IMR-90 (cell line): ENCODE results near the gene AGBL5. TPM values are rescaled to one million over a fixed set of nuclear protein-coding genes. Genes with fewer than 3 reads are reported as not detected.

Experiments
- ATAC-seq: fragments of 200-7000 bp; cut with Tn5 transposase; 2 replicates; pipeline ENCODE4 v1.9.1; 2020; ENCODE audit warnings: low read depth, mild to moderate bottlenecking, moderate library complexity
- BruUV-seq: library from RNA; stranded (reverse); fragments of 400-500 nt; replicated peaks from 2 replicates; lab custom pipeline; 2021; lab: Mats Ljungman, UMichigan
- CTCF ChIA-PET: fragments of 300-600 bp; formaldehyde crosslinking; extraction: SDS; loops from one replicate; lab custom pipeline; 2021; ENCODE audit warnings: antibody characterized with exemption; lab: Yijun Ruan, JAX
- POLR2A ChIA-PET: fragments of 300-600 bp; sonication (Branson Sonifier 250); formaldehyde crosslinking; loops from one replicate; lab custom pipeline; 2022; ENCODE audit warnings: antibody characterized with exemption; ENCODE audit not compliant: unreplicated experiment; lab: Charles Lee
- DNase-seq: peaks from one replicate; pipeline ENCODE4 v3.0.0; 2013
- H2AFZ ChIP-seq: replicated peaks from 2 replicates; pipeline ENCODE3; 2013; ENCODE audit warnings: low read length, mild to moderate bottlenecking; ENCODE audit not compliant: poor library complexity
- H2AK5ac ChIP-seq: 2 replicates; pipeline ENCODE4 v1.6.1; 2013; ENCODE audit warnings: low read depth, low read length, inconsistent platforms
- H2AK9ac ChIP-seq: replicated peaks from 2 replicates; pipeline ENCODE3; 2013; ENCODE audit warnings: mild to moderate bottlenecking, low read depth, low read length, moderate library complexity; ENCODE audit not compliant: poor library complexity
- H2BK120ac ChIP-seq: 2 replicates; pipeline ENCODE4 v1.6.1; 2013; ENCODE audit warnings: low read depth, low read length, inconsistent platforms
- H2BK15ac ChIP-seq: 3 replicates; pipeline ENCODE4 v1.6.1; 2013; ENCODE audit warnings: low read depth, low read length, inconsistent platforms
- H2BK20ac ChIP-seq: 2 replicates; pipeline ENCODE4 v1.6.1; 2013; ENCODE audit warnings: low read depth, mild to moderate bottlenecking, inconsistent platforms, low read length, moderate library complexity
- H2BK5ac ChIP-seq: 2 replicates; pipeline ENCODE4 v1.6.1; 2013; ENCODE audit warnings: mild to moderate bottlenecking, low read depth, low read length, inconsistent platforms; ENCODE audit not compliant: poor library complexity, severe bottlenecking
- H3K14ac ChIP-seq: replicated peaks from 2 replicates; pipeline ENCODE4 v1.6.1; 2013; ENCODE audit warnings: low read depth, low read length, inconsistent platforms
- H3K18ac ChIP-seq: 2 replicates; pipeline ENCODE4 v1.6.1; 2013; ENCODE audit warnings: low read depth, low read length, control low read depth
- H3K23ac ChIP-seq: 2 replicates; pipeline ENCODE4 v1.6.1; 2013; ENCODE audit warnings: low read depth, low read length, inconsistent platforms
- H3K27ac ChIP-seq: 2 replicates; pipeline ENCODE4 v1.5.1; 2013; ENCODE audit warnings: mild to moderate bottlenecking, control low read depth, low read length; ENCODE audit not compliant: insufficient read depth
- H3K27me3 ChIP-seq: 2 replicates; pipeline ENCODE4 v1.6.1; 2013; ENCODE audit warnings: low read length; ENCODE audit not compliant: control insufficient read depth, insufficient read depth
- H3K36me3 ChIP-seq: 2 replicates; pipeline ENCODE4 v1.6.1; 2013; ENCODE audit warnings: low read length, mixed read lengths; ENCODE audit not compliant: control insufficient read depth, insufficient read depth
- H3K4ac ChIP-seq: 2 replicates; pipeline ENCODE4 v1.6.1; 2013; ENCODE audit warnings: low read depth, low read length, inconsistent platforms
- H3K4me1 ChIP-seq: 2 replicates; pipeline ENCODE4 v1.6.1; 2013; ENCODE audit warnings: low read length, mixed read lengths; ENCODE audit not compliant: control insufficient read depth, insufficient read depth
- H3K4me2 ChIP-seq: 2 replicates; pipeline ENCODE4 v1.6.1; 2013; ENCODE audit warnings: low read depth, mild to moderate bottlenecking, control low read depth, low read length, moderate library complexity
- H3K4me3 ChIP-seq: 2 replicates; pipeline ENCODE4 v1.5.1; 2013; ENCODE audit warnings: low read depth, mild to moderate bottlenecking, control low read depth, low read length, moderate library complexity; ENCODE audit not compliant: insufficient read depth
- H3K56ac ChIP-seq: 2 replicates; pipeline ENCODE4 v1.6.1; 2013; ENCODE audit warnings: low read length, inconsistent platforms; ENCODE audit not compliant: insufficient read depth; ENCODE audit errors: extremely low read depth
- H3K79me1 ChIP-seq, 2 experiments: 2 replicates each; pipeline ENCODE4 v1.6.1; 2013; ENCODE audit warnings: low read length in 2 of 2, inconsistent platforms in 1 of 2, low read depth in 1 of 2
- H3K9ac ChIP-seq: 2 replicates; pipeline ENCODE4 v1.6.1; 2013; ENCODE audit warnings: low read depth, low read length, control low read depth
- H3K9me1 ChIP-seq: 2 replicates; pipeline ENCODE4 v1.6.1; 2013; ENCODE audit warnings: low read length, inconsistent platforms; ENCODE audit not compliant: insufficient read depth
- H3K9me3 ChIP-seq: 2 replicates; pipeline ENCODE4 v1.6.1; 2013; ENCODE audit warnings: low read length; ENCODE audit not compliant: control insufficient read depth, insufficient read depth
- H4K20me1 ChIP-seq: 2 replicates; pipeline ENCODE4 v1.6.1; 2013; ENCODE audit warnings: low read length, inconsistent platforms; ENCODE audit not compliant: insufficient read depth
- H4K5ac ChIP-seq: 2 replicates; pipeline ENCODE4 v1.6.1; 2013; ENCODE audit warnings: mild to moderate bottlenecking, low read depth, low read length, control low read depth
- H4K8ac ChIP-seq, 2 experiments: 2 replicates each; pipeline ENCODE4 v1.6.1; 2013; ENCODE audit warnings: low read depth in 2 of 2, low read length in 2 of 2, control low read depth in 1 of 2, inconsistent platforms in 1 of 2
- H4K91ac ChIP-seq: 2 replicates; pipeline ENCODE4 v1.6.1; 2013; ENCODE audit warnings: low read depth, low read length, inconsistent platforms; ENCODE audit not compliant: insufficient read depth
- CTCF ChIP-seq: conservative IDR thresholded peaks from 2 replicates; pipeline ENCODE4 v1.5.1; 2012; ENCODE audit warnings: mild to moderate bottlenecking, low read depth, low read length, improper control_type of control experiment
- RAD21 ChIP-seq: IDR thresholded peaks from 2 replicates; pipeline ENCODE4 v1.6.1; 2012; ENCODE audit warnings: low read length, improper control_type of control experiment
- RFX5 ChIP-seq: IDR thresholded peaks from 2 replicates; pipeline ENCODE4 v1.8.0; 2012; ENCODE audit warnings: low read depth, mild to moderate bottlenecking, low read length, moderate library complexity
- SMC3 ChIP-seq: fragments of 150-350 bp; IDR thresholded peaks from 2 replicates; pipeline ENCODE4 v1.6.1; 2016; ENCODE audit warnings: low read depth, mild to moderate bottlenecking, antibody characterized with exemption, low read length, moderate library complexity
- WGBS, 2 experiments: methylation state at CpG; one replicate each; pipeline versions ENCODE4 v1.1.5 to v1.1.7; 2013; ENCODE audit warnings: missing lambda C conversion rate in 2 of 2; ENCODE audit not compliant: insufficient read length in 1 of 2; ENCODE audit errors: extremely low coverage in 2 of 2; 5-methylcytosine and 5-hydroxymethylcytosine counted together
- dilution Hi-C: fragments of 300-500 bp; cut with HindIII; formaldehyde crosslinking; loops from one replicate; pipeline ENCODE4 v1.14.3; 2018; ENCODE audit warnings: low sequenced_read_pairs; ENCODE audit not compliant: unreplicated experiment
- in situ Hi-C: fragments of 300-500 bp; cut with MboI; formaldehyde crosslinking; loops from 3 replicates; pipeline ENCODE4 v1.14.3; 2019; ENCODE audit warnings: low sequenced_read_pairs, inconsistent platforms, mixed read lengths
- intact Hi-C: fragments of 100-400 bp; cut with micrococcal nuclease; formaldehyde crosslinking; loops from 2 replicates; pipeline ENCODE4 v1.10.0; 2022
- polyA plus RNA-seq, 3 experiments: library from polyadenylated mRNA; depleted of rRNA; stranded (reverse); fragments of >200 nt; gene quantifications; 2 replicates each; pipeline ENCODE4 v1.2.3, GENCODE V29; 2012; ENCODE audit warnings: low replicate concordance in 1 of 3
- total RNA-seq: library from RNA; depleted of rRNA; stranded (reverse); fragments of >200 nt; gene quantifications from 2 replicates; pipeline ENCODE4 v1.2.3, GENCODE V29; 2012

AGBL5 gene
- total and polyA plus RNA-seq, 2 of the 4 experiments (the other 2 are of a cell fraction) = 19.0 to 26.2 TPM

GRCh38 chr2:27085673-27086089 lies 34.2 kb downstream of the AGBL5 start:
- H4K5ac ChIP-seq = no peak overlapping the region
- peak; percentile 45 for DNase-seq
- H3K4me3 ChIP-seq = no peak overlapping the region
- H3K27ac ChIP-seq = peak overlapping the region; percentile 64
- H4K8ac ChIP-seq = peak overlapping the region; percentile 45 to 55; a peak in 2 of 4 replicates
- H3K9ac ChIP-seq = no peak overlapping the region
- ChIA-PET POLR2A (no interaction called here), CTCF (interaction anchor here (1.3 kb wide), 1 partner anchor 239 kb away, joined by 3 read pairs; no protein-coding TSS in a partner anchor)
- H3K18ac ChIP-seq = no peak overlapping the region
- H3K27me3 ChIP-seq = no peaks in the 10 kb centered on the region
- TSS peak; percentile 86 for BruUV-seq
- peaks cover 23% of the 10 kb centered on the region; the same call in 1 of the 2 replicates for H3K36me3 ChIP-seq
- intact Hi-C loops = loop anchor here (1.0 to 5.0 kb wide), 2 partner anchors 35 to 238 kb away; partner anchors contain the start of gene DPYSL5
- H2AFZ ChIP-seq = peak overlapping the region; percentile 86
- in situ Hi-C loops = no loop called here
- H2BK15ac ChIP-seq = no peak overlapping the region
- no peaks in the 10 kb centered on the region for H3K9me3 ChIP-seq
- peak overlapping the region; percentile 58 for H4K91ac ChIP-seq
- H3K56ac ChIP-seq = no peak overlapping the region
- H2BK20ac ChIP-seq = no peak overlapping the region
- peaks cover 0 to 31% of the 10 kb centered on the region in 2 experiments; a peak in 2 of 4 replicates for H3K79me1 ChIP-seq
- no peak overlapping the region for H3K14ac ChIP-seq
- peaks cover 11% of the 10 kb centered on the region for H3K4me1 ChIP-seq
- TF ChIP-seq RAD21 (peak; percentile 46; the same call in 1 of the 2 replicates), SMC3 (peak; percentile 23; the same call in 1 of the 2 replicates), CTCF (peak; percentile 40), RFX5 (no peak)
- ATAC-seq = peak; percentile 7
- 11% methylated on average over 28 of the region's 38 CpGs; no CpG with 5 or more reads in 1 of the 2 experiments for WGBS, 2 experiments
- peak overlapping the region; percentile 51 for H2AK5ac ChIP-seq
- peak overlapping the region; percentile 91 for H2AK9ac ChIP-seq
- H2BK120ac ChIP-seq = no peak overlapping the region
- H3K4ac ChIP-seq = peak overlapping the region; percentile 42
- dilution Hi-C loops = no loop called here
- no peak overlapping the region for H3K23ac ChIP-seq
- no peaks in the 10 kb centered on the region; the same call in 1 of the 2 replicates for H3K9me1 ChIP-seq
- peak overlapping the region; percentile 6; the same call in 1 of the 2 replicates for H3K4me2 ChIP-seq
- H4K20me1 ChIP-seq = peaks cover 8% of the 10 kb centered on the region
- no peak overlapping the region for H2BK5ac ChIP-seq
